SIG-M5 (cell line): ENCODE data around the gene GID4.

ENCODE experiments used
- DNase-seq: peaks from one replicate; lab custom pipeline; 2025; lab: John Stamatoyannopoulos, UW

Gene GID4

DNA sequence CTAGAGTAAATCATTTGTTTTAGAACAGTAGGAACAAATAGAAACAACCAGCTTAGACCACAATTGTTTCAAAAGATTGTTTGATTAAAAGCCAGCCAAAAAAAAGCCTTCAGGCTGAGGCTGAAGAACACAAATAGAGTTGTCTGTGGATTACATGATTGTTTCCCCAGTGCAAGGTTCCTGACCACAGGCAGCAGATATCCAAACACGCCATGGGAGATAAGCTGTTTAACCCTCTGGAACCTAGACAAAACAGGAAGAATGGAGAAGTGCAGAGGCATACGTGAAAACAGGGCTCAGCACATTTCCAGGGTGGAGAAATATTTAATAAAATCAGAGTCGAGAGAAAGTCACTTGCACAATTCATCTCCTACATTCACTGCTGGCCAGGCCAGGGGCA is 21.2 kb upstream of the GID4 start:
- no peak for DNase-seq

DNA sequence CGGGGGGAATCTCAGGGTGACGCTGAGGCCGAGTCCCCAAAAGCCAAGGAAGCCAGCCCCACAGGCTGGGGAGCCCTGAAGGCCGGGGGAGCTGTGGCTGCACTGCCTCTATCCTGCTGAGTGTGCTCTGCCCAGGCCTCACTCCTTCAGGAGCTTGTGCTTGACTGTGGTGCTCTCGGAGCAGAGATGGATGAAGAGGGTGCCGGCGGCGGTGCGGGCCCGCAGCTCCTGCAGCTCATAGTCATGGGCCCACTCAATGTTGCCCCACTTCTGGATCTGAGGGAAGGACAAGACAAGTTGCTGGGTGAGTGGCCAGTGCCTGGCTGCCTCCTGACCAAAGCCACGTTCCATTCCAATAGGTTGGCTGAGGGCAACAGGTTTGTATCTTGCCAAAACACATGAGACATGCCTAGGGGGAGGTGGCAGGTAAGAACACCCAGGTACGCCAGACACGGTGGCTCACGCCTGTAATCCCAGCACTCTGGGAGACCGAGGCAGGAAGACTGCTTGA is 20.7 kb upstream of the GID4 start:
- no peak for DNase-seq

DNA sequence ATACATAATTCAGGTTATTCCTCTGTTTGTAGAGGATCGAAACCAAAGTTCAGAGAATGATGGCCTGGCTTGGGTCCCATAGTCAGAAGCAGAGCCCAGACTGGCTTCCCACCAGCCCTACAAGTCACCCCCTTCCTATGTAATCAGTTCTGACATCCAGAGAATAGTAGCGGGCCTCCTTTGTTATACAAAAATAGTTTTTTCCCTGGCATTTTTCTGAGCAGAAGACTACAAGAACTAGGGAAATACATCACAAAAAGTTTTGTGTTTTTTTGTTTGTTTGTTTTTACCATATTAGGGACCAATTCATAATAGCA is 19.4 kb upstream of the GID4 start:
- no peak for DNase-seq

DNA sequence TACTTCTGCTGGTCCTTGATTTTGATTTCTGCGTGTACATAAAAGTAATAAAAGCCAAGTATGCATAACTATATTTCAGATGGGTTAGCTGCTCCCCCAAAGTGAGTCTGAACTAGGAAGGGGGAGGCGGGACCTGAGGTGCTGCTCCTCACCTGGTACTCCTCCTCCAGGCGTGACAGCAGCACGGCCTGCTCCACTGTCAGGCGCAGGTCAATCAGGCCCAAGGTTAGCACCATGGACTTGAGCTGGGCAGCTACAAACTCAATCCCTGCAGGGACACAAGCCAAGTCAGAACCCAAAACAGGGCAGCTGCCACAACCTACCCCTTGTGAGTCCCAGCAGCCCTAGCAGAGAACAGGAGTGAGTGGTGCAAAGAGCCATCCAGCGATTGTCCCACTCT is 18.2 kb upstream of the GID4 start:
- DNase-seq: no peak

DNA sequence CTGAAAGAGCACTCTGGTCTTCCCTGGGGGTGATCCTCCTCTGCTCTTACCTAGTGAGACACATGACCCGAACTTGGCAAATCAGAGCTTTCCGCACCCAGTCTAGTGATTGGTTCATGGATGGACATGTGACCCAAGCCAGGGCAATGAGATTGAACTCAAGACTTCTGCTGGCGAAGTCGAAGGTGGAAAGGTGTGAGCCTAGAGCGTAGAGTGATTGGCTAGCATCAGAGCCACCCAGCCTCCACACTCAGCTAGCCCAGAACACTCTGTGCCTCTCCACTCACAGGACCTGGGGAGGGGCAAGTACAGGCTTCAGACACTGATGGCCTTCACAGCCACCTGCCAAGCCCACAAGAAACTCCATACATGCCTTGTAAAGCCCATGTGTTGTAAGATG is 17.8 kb upstream of the GID4 start:
- DNase-seq: no peak

DNA sequence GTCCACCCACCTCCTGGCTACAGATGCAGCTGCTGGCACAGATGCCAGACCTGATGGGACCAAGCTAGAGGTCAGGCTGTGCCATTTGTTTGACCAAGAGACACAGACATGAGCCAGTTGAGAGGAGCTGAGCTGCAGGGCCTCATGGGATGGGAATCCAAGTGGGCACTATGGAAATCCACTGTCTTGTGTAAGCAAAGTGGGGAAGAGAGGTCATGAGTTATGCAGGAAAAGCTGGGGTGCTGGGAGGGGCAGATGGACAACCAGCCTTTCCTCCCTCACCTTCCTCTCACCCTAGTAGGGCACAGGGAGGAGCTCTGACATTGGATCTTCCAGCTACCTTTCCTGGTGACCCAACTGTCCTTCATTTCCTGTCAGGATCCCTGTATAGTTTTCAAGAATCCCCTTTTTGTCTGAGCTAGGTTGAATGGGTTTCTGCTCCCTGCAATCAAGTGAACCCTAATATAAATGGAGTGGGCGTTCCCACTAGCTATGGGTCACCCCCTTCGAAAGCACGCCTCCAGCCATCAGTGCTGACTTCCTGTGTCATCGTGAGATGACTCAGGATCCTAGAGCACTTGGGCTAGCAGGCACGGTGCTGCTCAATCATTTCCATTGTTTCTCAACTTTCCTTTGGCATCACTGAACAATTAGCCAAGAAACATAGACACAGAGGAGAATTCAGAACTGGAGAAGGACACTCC is 13.8 kb upstream of the GID4 start:
- no peak for DNase-seq

DNA sequence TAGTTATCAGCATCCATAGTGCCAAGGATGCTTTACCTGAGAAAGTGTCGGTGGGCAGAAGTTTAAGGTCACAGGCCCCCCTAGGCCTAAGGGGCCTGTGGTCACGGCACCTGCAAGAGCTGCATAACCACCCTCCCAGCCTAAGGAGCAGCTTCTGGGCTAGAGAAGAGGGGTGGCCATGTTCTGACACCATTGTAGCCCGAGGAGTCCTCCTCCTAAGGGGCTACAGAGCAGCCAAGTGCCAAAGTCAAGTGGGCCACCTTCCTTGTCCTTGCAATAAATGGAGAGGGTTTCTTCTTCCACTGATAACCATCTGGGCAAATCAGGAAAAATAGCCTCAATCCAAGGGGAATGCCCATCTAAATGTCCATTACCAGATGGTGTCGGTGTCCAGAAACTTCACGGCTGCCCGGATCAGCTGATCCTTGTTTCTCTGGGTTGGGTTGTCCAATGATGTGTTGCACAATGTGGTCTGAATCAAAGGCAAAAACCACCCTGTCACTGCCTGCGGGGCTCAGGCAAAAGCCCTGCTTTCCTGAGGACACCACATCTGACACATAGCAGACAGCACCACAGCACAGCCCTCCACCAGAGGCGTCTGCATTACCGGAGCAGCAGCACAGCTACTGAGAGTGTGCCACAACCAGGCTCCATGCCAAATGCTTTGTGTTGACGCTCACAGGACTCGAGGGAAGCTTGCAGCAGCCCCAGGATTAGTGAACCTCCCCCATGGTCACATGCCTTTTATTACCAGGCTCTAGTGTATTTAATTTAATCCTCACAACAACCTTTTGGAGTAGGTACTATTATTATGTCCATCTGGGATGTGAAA is 13.0 kb upstream of the GID4 start:
- no peak for DNase-seq

DNA sequence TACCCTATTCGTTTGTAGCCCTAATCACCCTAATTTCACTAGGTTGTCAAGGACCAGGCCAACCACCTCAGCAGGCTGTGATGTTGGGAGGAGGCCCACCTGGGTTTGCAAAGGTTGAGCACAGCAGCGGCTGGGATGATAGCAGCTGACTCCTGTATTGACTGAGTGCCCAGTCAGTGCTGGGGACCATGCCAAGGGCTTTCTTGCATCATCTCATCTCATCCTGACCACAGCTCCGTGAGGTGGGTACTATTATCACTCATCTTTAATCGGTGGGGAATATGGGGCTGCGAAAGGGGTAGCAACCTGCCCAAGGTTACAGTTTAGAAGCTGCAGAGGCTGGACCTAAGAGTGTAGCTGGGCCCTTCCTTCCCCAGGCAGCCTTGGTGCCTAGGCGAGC is 11.9 kb upstream of the GID4 start:
- no peak for DNase-seq

DNA sequence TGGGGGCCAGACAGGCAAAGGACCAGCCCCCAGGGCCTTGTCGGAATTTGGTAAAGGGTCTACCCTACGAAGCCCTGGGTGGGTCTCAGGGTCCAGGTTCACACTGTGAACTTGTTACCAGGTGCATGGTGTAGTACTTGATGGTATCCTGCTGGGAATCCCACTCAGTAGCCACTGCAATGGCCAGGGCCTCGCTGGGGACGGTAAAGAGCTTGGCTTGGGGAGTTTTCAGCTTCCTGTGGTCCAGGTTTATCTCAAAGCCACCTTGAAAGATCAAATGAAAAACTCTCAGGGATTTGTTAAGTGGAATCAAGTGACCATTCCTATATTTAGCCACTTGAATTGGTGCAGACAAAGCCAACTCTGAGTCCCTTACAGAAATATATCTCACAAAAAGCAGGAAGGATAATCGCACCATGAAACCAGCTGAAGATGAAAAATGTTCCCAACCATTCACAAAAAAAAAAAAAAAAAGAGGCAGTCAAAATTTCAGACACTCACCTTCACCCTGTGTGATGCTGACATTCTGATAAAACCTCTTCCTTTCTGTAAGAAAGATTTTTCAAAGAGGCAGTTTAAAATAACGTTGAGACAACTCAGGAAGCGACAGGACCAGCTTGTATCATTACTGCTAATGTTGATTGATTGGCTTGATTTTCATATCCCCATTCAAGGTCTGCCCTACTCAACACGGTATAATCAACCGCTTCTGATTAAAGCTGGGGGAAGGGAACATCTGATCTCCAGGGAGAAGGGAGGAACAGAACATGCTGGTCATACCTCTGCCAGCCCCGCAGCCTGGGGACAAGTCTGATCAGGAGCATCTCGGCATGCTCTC is 10.9 kb upstream of the GID4 start:
- no peak for DNase-seq

DNA sequence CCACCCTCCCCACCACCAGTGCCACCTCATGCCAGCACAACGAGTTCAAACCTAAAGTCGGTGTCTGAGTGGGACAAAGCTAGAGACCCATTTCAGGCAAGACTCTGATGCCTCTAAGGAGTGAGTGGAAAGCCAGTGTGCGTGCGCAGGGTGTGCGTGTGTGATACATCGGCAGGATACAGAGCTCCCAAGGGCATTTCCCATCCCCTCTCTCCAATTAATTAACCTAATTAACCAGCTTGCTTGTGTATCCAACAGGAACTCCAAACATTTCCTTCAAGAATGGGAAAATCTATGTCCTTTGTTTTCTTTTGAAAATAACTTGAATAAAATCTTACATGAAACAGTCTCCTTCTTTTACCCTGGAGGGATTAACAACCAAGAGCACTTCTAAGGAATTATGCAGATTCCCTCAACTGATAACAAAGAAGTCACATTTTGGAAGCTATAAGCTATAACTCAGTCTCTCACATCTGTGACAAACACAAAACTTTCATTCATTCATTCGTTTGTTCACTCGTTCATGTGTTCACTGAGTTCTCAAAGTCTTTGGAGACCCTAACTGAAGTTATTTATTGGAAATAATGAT is 10.2 kb upstream of the GID4 start:
- no peak for DNase-seq

DNA sequence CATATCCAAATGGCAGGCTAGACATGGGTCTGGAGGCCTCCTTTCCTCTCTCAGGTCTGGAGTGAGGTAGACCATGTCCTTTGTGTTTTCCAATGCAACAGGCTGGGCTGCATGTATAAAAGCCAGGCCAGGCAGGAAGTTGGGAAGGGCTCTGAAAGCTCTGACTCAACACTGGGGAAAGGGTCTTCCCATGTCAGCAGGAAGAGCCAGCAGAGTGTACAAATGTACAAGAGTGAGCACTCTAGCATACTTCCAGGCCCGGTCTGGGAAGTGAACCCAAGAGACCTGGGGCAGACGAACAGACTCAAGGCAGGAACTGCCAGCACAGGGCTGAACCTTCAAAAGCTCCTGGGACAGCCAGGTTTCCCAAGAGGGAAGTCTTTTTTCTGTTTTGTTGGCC is 7.3 kb upstream of the GID4 start:
- no peak for DNase-seq

DNA sequence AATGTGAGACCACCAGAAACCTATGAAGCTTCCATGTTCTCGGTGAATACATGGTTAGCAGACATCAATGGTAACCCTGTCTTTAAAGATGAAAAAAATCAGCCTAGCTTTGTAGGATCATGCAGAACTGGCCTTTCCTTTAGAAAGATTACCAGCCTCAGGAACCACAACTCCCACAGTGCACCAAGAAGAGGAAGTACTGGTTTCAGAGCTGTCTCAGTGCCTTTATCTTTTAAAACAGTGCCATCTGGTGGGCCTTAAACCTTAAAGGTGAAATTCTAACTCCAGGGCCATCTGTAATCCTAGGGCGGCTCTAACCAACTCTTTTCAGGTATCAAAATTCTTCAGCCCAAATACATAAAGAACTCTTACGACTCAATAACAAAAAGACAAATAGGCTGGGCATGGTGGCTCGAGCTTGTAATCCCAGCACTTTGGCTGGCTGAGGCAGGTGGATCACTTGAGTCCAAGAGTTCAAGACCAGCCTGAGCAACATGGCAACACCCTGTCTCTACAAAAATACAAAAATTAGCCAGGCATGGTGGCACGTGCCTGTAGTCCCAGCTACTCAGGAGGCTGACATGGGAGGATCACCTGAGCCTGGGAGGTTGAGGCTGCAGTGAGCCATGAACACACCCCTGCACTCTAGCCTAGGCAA is 5.6 kb upstream of the GID4 start:
- peak; percentile 33 for DNase-seq

DNA sequence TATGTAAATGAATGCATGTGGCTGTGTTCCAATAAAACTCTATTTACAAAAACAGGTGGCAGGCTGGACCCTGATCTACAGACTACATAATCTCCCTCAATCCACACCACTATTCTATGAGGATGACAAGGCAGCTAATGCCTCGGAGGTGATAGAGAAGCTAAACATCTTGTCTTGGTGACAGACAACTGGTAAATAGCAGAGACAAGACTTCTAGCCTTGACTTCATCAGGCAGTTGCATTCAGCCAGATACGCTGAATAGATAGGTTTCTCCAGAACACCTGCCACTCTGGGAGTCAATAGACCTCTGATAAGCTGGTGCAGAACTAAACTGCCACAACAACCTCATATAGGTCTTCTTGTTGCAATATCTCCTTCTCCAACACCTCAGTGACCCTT is 3.5 kb upstream of the GID4 start:
- DNase-seq: no peak

DNA sequence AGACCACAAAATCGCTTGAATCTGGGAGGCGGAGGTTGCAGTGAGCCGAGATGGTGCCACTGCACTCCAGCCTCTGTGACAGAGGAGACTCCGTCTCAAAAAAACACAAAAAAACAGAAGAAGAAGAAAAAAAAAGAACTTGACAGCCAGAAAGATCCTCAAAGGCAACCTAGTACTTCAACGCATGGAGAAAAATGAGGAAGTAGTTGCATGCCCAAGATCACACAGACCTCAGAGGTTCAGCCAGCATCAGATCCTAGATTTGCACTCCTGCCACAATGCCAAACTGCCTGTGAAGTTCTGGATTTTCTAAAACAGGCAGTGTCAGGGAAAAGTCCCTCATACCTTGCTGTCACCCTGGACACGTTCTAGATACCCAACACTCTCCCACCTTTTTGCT is 1.7 kb upstream of the GID4 start:
- DNase-seq: peak; percentile 70

DNA sequence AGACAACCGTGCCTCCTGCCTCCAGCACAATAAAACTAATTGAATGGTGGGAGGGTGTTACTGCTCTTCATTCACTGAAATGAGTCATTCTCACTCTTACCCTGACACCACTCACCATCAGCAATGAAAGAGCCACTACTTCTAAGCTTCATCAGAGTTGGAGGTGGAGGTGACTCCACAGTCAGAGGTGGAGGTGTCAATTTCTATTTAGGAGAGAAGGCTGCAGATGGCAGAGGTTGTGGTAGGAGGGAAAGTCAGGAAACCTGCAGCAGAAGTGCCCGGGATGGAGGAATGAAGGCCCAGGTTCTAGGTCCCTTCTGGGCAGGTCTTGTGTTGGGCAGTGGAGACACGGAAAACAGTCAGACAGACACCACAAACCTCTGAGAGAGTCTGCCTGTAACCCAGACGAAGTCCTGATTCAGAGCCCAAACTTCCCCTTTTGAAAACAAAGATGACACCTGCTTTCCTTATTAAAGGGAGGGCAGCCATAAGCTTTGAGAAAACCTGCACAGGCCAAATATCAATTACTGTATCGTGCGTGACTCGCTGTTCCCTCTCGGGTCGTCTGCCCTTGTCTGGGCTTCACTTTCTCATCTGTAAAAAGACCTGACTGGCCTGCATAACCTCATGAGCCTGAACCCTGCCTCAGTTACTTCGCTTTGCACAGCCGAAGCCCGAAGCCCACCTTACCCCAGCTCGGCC is 908 bp upstream of the GID4 start:
- DNase-seq: peak; percentile 36

DNA sequence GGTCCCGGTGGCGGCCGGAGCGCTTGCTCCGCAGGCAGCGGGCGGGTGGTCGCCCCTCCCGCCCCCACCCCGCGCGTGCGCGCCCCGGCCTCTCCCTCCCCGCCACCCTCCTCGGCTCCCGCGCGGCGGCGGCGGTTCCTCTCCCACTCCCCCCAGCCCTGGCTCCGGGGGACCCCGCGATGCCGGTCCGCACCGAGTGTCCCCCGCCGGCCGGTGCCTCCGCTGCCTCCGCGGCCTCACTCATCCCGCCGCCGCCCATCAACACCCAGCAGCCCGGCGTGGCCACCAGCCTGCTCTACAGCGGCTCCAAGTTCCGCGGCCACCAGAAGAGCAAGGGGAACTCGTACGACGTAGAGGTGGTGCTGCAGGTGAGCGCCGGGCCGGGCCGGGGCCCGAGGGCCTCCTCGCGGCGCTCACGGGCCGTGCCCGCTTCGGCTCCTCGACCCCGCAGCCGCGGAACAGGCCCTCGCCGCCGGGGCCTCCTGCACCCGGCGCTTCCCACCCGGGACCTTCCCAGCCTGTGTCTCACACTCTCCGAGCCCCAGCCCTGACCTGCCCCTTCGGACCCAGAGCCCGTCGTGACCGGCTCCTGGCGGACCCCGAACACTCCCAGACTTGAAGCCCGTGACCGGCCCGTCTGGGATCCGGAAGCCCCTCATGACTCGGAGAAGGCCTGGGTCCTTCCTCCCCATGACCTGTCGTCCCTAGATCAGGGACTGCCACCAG is 490 bp downstream of the GID4 start:
- no peak for DNase-seq

DNA sequence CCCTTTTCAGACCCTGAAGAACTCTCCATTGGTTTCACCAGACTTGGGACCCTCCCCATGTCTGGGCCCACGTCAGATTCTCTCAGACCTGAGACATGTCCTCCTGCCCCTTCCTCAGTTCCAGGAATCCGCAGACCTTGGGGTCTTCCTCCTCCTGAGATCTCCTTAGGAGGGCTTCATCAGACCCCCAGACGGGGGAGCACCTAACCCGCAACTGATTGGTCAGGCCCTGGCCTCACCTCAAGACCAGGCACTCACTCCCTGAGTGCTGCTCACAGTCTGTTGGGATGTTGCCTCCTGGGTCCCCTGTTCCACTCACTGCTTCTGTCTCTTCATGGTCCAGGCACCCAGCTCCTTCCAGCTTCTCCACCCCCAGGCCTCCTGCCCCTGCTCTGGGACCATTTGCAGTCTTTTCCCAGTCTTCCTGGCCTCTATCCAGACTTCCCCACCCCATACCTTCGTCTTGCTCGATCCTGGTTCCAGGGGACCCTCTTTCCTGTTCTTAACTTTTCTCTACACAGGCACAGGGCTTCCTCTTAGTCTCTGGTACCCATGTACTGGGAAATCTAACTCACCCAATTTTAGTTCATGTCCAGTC is 1.2 kb downstream of the GID4 start:
- DNase-seq: no peak

DNA sequence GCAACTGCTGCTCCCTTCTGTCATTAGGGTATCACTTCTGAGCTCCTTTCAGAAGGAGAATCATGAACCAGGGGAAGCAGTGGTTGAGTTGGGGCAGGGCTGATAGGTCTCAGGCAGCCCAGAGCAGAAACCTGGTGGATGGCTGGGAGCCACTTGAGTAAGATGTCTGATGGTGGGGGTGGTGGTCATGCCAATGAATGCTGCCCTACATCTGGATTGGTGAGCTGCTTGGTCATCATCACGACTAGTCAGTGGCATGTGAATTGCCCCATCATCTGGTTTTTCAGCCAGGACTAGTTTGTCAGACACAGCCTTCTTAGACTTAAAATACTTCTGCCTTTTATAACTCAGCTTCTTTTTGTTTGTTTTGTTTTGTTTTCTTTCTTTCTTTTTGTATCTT is 2.6 kb downstream of the GID4 start:
- DNase-seq: no peak

DNA sequence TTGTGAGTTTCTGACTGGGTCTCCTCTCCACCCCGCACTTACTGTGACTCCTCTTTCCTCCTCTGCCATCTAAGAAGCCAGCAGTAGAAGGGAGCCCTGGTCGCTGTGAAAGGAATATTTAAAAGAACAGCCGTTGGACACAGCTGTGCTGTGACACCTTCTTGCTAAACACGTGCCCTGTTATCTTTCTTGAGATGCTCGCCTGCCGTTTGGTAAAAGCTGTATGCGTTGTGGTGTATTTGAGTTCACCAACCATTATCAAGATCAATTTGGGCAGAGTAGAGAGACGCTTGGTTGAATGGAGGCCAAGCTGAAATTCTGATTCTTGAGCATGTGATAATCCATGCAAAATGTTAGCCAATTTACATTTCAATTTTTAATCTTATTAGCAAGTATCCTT is 3.8 kb downstream of the GID4 start:
- DNase-seq: no peak

DNA sequence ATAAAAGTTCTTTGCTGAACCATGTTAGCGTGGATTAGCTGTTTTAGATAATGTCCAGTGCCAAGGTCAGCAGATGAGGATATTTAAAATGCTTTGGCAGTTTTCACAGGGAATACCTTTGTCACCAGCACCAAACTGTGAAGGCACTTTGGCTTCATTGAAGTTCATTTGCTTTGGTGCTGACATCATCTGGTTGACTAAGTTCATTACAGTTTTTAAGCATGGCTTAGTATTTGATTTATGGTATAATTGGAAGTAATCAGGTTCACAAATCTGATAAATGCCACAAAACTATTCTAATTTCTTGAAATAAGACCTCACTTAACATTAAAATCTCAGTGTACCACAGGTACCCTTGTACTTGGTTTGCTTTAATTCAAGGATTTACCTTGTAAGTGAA is 4.3 kb downstream of the GID4 start:
- DNase-seq: no peak
